Measurements from ENCODE around the gene TMEM236.

- TF ChIP-seq CTCF (conservative IDR thresholded peaks at IDR 0.05; ENCODE audit: low read length) = no peak
- no peak for TF ChIP-seq EZH2phosphoT487 (IDR thresholded peaks at IDR 0.05; ENCODE audit: borderline replicate concordance)
These were observed 43.2 kb upstream of the TMEM236 start for GRCh38 chr10:17708821-17709220.

All from Loucy (cell line).